ENCODE data around the gene ZNF865. TPM values are rescaled to one million over a fixed set of nuclear protein-coding genes. Genes with fewer than 3 reads are reported as not detected.
A peak's percentile ranks its signal among the peaks of the same experiment; 100 is the strongest.

Gene ZNF865
- total RNA-seq, 4 donors from 2014 or later, result 2.2 to 6.3 (median 3.8) TPM

GRCh38 chr19:55603115-55603514 is 2.3 kb upstream of the ZNF865 start:
- ATAC-seq (ENCODE audit: low FRiP score), result no peak
- no peak for TF ChIP-seq CTCF (IDR thresholded peaks at IDR 0.05)
- no peak for DNase-seq (ENCODE audit: low spot score)

GRCh38 chr19:55603581-55604292 is 1.7 kb upstream of the ZNF865 start:
- no peak for TF ChIP-seq CTCF (IDR thresholded peaks at IDR 0.05)
- DNase-seq (ENCODE audit: low spot score), result no peak
- no peak for ATAC-seq (ENCODE audit: low FRiP score)

- ATAC-seq (ENCODE audit: low FRiP score), result peak; percentile 84
- no peak for TF ChIP-seq CTCF (IDR thresholded peaks at IDR 0.05)
- peak; percentile 93 for DNase-seq (ENCODE audit: low spot score)
These were observed 225 bp upstream of the ZNF865 start for GRCh38 chr19:55605207-55605636.

- DNase-seq (ENCODE audit: low spot score) (no peak), ATAC-seq (ENCODE audit: low FRiP score) (no peak)
- no peak for TF ChIP-seq CTCF (IDR thresholded peaks at IDR 0.05)
These were observed 982 bp downstream of the ZNF865 start for GRCh38 chr19:55606471-55606787.

GRCh38 chr19:55606817-55607216 is 1.4 kb downstream of the ZNF865 start:
- DNase-seq (ENCODE audit: low spot score), result no peak
- no peak for TF ChIP-seq CTCF (IDR thresholded peaks at IDR 0.05)
- ATAC-seq (ENCODE audit: low FRiP score), result no peak

GRCh38 chr19:55609326-55609725 is 3.9 kb downstream of the ZNF865 start:
- no peak for TF ChIP-seq CTCF (IDR thresholded peaks at IDR 0.05)
- DNase-seq (ENCODE audit: low spot score) (no peak), ATAC-seq (ENCODE audit: low FRiP score) (no peak)

- DNase-seq (ENCODE audit: low spot score) (no peak), ATAC-seq (ENCODE audit: low FRiP score) (no peak)
- no peak for TF ChIP-seq CTCF (IDR thresholded peaks at IDR 0.05)
These were observed 6.0 kb downstream of the ZNF865 start for GRCh38 chr19:55611300-55611982.

Data from omental fat pad (tissue), 4 donors.